Measurements from ENCODE around the gene POLR2E.

POLR2E gene

GRCh38 chr19:1047696-1048147 is 47.5 kb downstream of the POLR2E start:
- no peak for DNase-seq (ENCODE audit: low spot score)

GRCh38 chr19:1046836-1047695 is 48.1 kb downstream of the POLR2E start:
- no peak for DNase-seq (ENCODE audit: low spot score)

GRCh38 chr19:1046117-1046626 is 49.0 kb downstream of the POLR2E start:
- DNase-seq (ENCODE audit: low spot score) = no peak

- DNase-seq (ENCODE audit: low spot score) = no peak
Observed at GRCh38 chr19:1045247-1045603, 50.0 kb downstream of the POLR2E start.

- no peak for DNase-seq (ENCODE audit: low spot score)
Observed at GRCh38 chr19:1042689-1043511, 52.3 kb downstream of the POLR2E start.

- DNase-seq (ENCODE audit: low spot score) = no peak
Observed at GRCh38 chr19:1041835-1042685, 53.1 kb downstream of the POLR2E start.

GRCh38 chr19:1041272-1041834 is 53.8 kb downstream of the POLR2E start:
- DNase-seq (ENCODE audit: low spot score) = no peak

GRCh38 chr19:1040476-1041271 is 54.5 kb downstream of the POLR2E start:
- DNase-seq (ENCODE audit: low spot score) = peak; percentile 86

GRCh38 chr19:1039646-1040475 is 55.3 kb downstream of the POLR2E start, which contains the start of gene ABCA7:
Gene ABCA7, plus strand, starts transcription at chr19:1040107. Its CDS starts 1,255 bp downstream, at chr19:1041362.
- DNase-seq (ENCODE audit: low spot score) = peak; percentile 89

- no peak for DNase-seq (ENCODE audit: low spot score)
Observed at GRCh38 chr19:1038978-1039645, 56.1 kb downstream of the POLR2E start.

GRCh38 chr19:1037621-1038064 is 57.5 kb downstream of the POLR2E start:
- DNase-seq (ENCODE audit: low spot score) = no peak
